H9 (cell line): ENCODE data around the gene HORMAD2. TPM values are rescaled to one million over a fixed set of nuclear protein-coding genes. Genes with fewer than 3 reads are reported as not detected.
"Not testable (repeated sequence)": the region's sequence is repeated elsewhere in the genome, so short reads cannot be mapped to it uniquely, and the experiment has no call there.

Experiments used
- DNase-seq: peaks from one replicate; pipeline ENCODE4 v3.0.0-alpha.2; 2017
- H2AFZ ChIP-seq: one replicate; pipeline ENCODE4 v1.6.1; 2013; ENCODE audit warnings: mild to moderate bottlenecking, low read length, control low read depth, moderate library complexity
- H2AK5ac ChIP-seq: 2 replicates; pipeline ENCODE4 v1.6.1; 2013; ENCODE audit warnings: low read length, control low read depth, mixed read lengths; ENCODE audit not compliant: insufficient read length
- H2BK120ac ChIP-seq: one replicate; pipeline ENCODE4 v1.6.1; 2013; ENCODE audit warnings: low read depth, mild to moderate bottlenecking, low read length, control low read depth, inconsistent platforms; ENCODE audit not compliant: poor library complexity, severe bottlenecking
- H2BK12ac ChIP-seq: 2 replicates; pipeline ENCODE4 v1.6.1; 2013; ENCODE audit warnings: low read length, control low read depth, mixed read lengths, low read depth; ENCODE audit not compliant: insufficient read length
- H2BK15ac ChIP-seq: 2 replicates; pipeline ENCODE4 v1.6.1; 2013; ENCODE audit warnings: low read depth, low read length, control low read depth
- H2BK20ac ChIP-seq: one replicate; pipeline ENCODE4 v1.6.1; 2013; ENCODE audit warnings: low read depth, mild to moderate bottlenecking, low read length, control low read depth, inconsistent platforms; ENCODE audit not compliant: poor library complexity, severe bottlenecking
- H2BK5ac ChIP-seq: 2 replicates; pipeline ENCODE4 v1.6.1; 2013; ENCODE audit warnings: low read length, control low read depth, mixed read lengths; ENCODE audit not compliant: insufficient read length
- H3K14ac ChIP-seq: 2 replicates; pipeline ENCODE4 v1.6.1; 2013; ENCODE audit warnings: low read length, control low read depth; ENCODE audit not compliant: insufficient read depth
- H3K18ac ChIP-seq: 2 replicates; pipeline ENCODE4 v1.6.1; 2013; ENCODE audit warnings: low read depth, mild to moderate bottlenecking, mixed read lengths, low read length, control low read depth; ENCODE audit not compliant: insufficient read length
- H3K23ac ChIP-seq: 2 replicates; pipeline ENCODE4 v1.6.1; 2013; ENCODE audit warnings: low read length, control low read depth, mixed read lengths, low read depth; ENCODE audit not compliant: insufficient read length
- H3K23me2 ChIP-seq: 2 replicates; pipeline ENCODE4 v1.6.1; 2013; ENCODE audit warnings: low read depth, mild to moderate bottlenecking, mixed read lengths, low read length, control low read depth; ENCODE audit not compliant: insufficient read length, poor library complexity, severe bottlenecking
- H3K27ac ChIP-seq: 2 replicates; pipeline ENCODE4 v1.5.1; 2013; ENCODE audit warnings: low read length, control low read depth, mixed read lengths, low read depth; ENCODE audit not compliant: insufficient read length
- H3K27me3 ChIP-seq: 2 replicates; pipeline ENCODE4 v1.6.1; 2013; ENCODE audit warnings: low read length, control low read depth, inconsistent platforms; ENCODE audit not compliant: insufficient read depth
- H3K4ac ChIP-seq: 2 replicates; pipeline ENCODE4 v1.6.1; 2013; ENCODE audit warnings: low read depth, mild to moderate bottlenecking, control low read depth, inconsistent platforms, low read length, moderate library complexity
- H3K4me1 ChIP-seq: 2 replicates; pipeline ENCODE4 v1.6.1; 2013; ENCODE audit warnings: low read length, control low read depth, inconsistent platforms; ENCODE audit not compliant: insufficient read depth
- H3K4me2 ChIP-seq: 2 replicates; pipeline ENCODE4 v1.6.1; 2013; ENCODE audit warnings: low read length, control low read depth, mixed read lengths; ENCODE audit not compliant: insufficient read length, insufficient read depth
- H3K56ac ChIP-seq: 2 replicates; pipeline ENCODE4 v1.6.1; 2013; ENCODE audit warnings: low read depth, mild to moderate bottlenecking, mixed read lengths, low read length, control low read depth; ENCODE audit not compliant: insufficient read length
- H3K79me1 ChIP-seq: 2 replicates; pipeline ENCODE4 v1.6.1; 2013; ENCODE audit warnings: low read depth, mild to moderate bottlenecking, moderate library complexity, low read length, control low read depth, inconsistent platforms; ENCODE audit not compliant: insufficient read depth, poor library complexity, severe bottlenecking
- H3K79me2 ChIP-seq: 2 replicates; pipeline ENCODE4 v1.6.1; 2013; ENCODE audit warnings: low read length, control low read depth, inconsistent platforms; ENCODE audit not compliant: insufficient read depth
- H3K9ac ChIP-seq: 2 replicates; pipeline ENCODE4 v1.6.1; 2013; ENCODE audit warnings: low read length, control low read depth, mixed read lengths; ENCODE audit not compliant: insufficient read length; ENCODE audit errors: extremely low read depth
- H3K9me3 ChIP-seq: one replicate; pipeline ENCODE4 v1.6.1; 2013; ENCODE audit warnings: low read depth, low read length, inconsistent platforms; ENCODE audit not compliant: control insufficient read depth
- H3T11ph ChIP-seq: one replicate; pipeline ENCODE4 v1.6.1; 2013; ENCODE audit warnings: mild to moderate bottlenecking, low read length, control low read depth, inconsistent platforms
- H4K20me1 ChIP-seq: one replicate; pipeline ENCODE4 v1.6.1; 2013; ENCODE audit not compliant: control insufficient read depth, insufficient read length, insufficient read depth
- H4K5ac ChIP-seq: 2 replicates; pipeline ENCODE4 v1.6.1; 2013; ENCODE audit warnings: low read depth, mild to moderate bottlenecking, mixed read lengths, low read length, control low read depth; ENCODE audit not compliant: insufficient read length
- H4K8ac ChIP-seq: replicated peaks from 2 replicates; pipeline ENCODE4 v1.6.1; 2013; ENCODE audit warnings: low read length, control low read depth, mixed read lengths, low read depth; ENCODE audit not compliant: insufficient read length
- H4K91ac ChIP-seq: 2 replicates; pipeline ENCODE4 v1.6.1; 2013; ENCODE audit warnings: low read depth, mild to moderate bottlenecking, moderate library complexity, mixed read lengths, low read length, control low read depth; ENCODE audit not compliant: insufficient read length
- H3K27ac Mint-ChIP-seq, 3 experiments: 2 replicates in 2 of 3; 3 replicates in 1 of 3; pipeline ENCODE4 v1.8.0; 2020 to 2021; ENCODE audit warnings: mixed read lengths in 3 of 3, mild to moderate bottlenecking in 1 of 3, moderate library complexity in 1 of 3
- H3K27me3 Mint-ChIP-seq: 2 replicates; pipeline ENCODE4 v1.8.0; 2021; ENCODE audit warnings: low read depth, mild to moderate bottlenecking, moderate library complexity, mixed read lengths
- H3K36me3 Mint-ChIP-seq, 3 experiments: 2 replicates in 2 of 3; 3 replicates in 1 of 3; pipeline ENCODE4 v1.8.0; 2020 to 2021; ENCODE audit warnings: low read depth in 3 of 3, mixed read lengths in 3 of 3; ENCODE audit not compliant: insufficient read depth in 1 of 3
- H3K4me1 Mint-ChIP-seq, 2 experiments: 2 replicates each; pipeline ENCODE4 v1.8.0; 2020; ENCODE audit warnings: mixed read lengths in 2 of 2
- H3K4me3 Mint-ChIP-seq, 2 experiments: 2 replicates in 1 of 2; 3 replicates in 1 of 2; pipeline ENCODE4 v1.8.0; 2020 to 2021; ENCODE audit warnings: mild to moderate bottlenecking in 2 of 2, mixed read lengths in 2 of 2, moderate library complexity in 1 of 2
- H3K9me3 Mint-ChIP-seq, 2 experiments: 2 replicates in 1 of 2; 3 replicates in 1 of 2; pipeline ENCODE4 v1.8.0; 2020; ENCODE audit warnings: mild to moderate bottlenecking in 2 of 2, mixed read lengths in 2 of 2, moderate library complexity in 1 of 2
- CTCF ChIP-seq: fragments of 200-600 bp; sonication (generic); conservative IDR thresholded peaks from 3 replicates; pipeline ENCODE4 v1.8.0; 2021; ENCODE audit warnings: antibody characterized with exemption, mild to moderate bottlenecking
- whole genome bisulfite sequencing: extraction: QIAGEN DNeasy Blood & Tissue Kit; methylation state at CpG from one replicate; pipeline ENCODE4 v1.1.7; 2013; ENCODE audit warnings: missing lambda C conversion rate, low lambda C conversion rate, mixed read lengths; ENCODE audit not compliant: insufficient read length; ENCODE audit errors: extremely low coverage; 5-methylcytosine and 5-hydroxymethylcytosine counted together
- total RNA-seq: library from RNA; stranded (reverse); gene quantifications from 2 replicates; pipeline ENCODE4 v1.2.1, GENCODE V29; 2021

Gene HORMAD2
- total RNA-seq, 1 experiment from 2014 or later = not detected

- H3K23me2 ChIP-seq = no peaks in the 10 kb centered on the region
- H3K27ac ChIP-seq = no peak overlapping the region
- no peak overlapping the region for H2BK120ac ChIP-seq
- H3K56ac ChIP-seq = no peak overlapping the region
- no peak overlapping the region for H3K4ac ChIP-seq
- Mint-ChIP-seq H3K9me3 (no peaks in the 10 kb centered on the region; a peak in 1 of 5 replicates), H3K27ac (no peak overlapping the region), H3K27me3 (peaks cover 6% of the 10 kb centered on the region), H3K4me3 (no peak overlapping the region), H3K4me1 (no peaks in the 10 kb centered on the region), H3K36me3 (no peaks in the 10 kb centered on the region)
- H3K9me3 ChIP-seq = no peaks in the 10 kb centered on the region
- H3K4me2 ChIP-seq = no peak overlapping the region
- no peak overlapping the region for H2BK15ac ChIP-seq
- H3K4me1 ChIP-seq = no peaks in the 10 kb centered on the region
- H2AFZ ChIP-seq = no peak overlapping the region
- no peaks in the 10 kb centered on the region for H3K27me3 ChIP-seq
- no peak overlapping the region for H3K9ac ChIP-seq
- H3K79me2 ChIP-seq = no peaks in the 10 kb centered on the region
- H3K14ac ChIP-seq = no peak overlapping the region
- no peak overlapping the region for H4K91ac ChIP-seq
- H3K79me1 ChIP-seq = no peaks in the 10 kb centered on the region
- H3K18ac ChIP-seq = no peak overlapping the region
- no peak overlapping the region for H3T11ph ChIP-seq
- TF ChIP-seq CTCF = no peak
- no peaks in the 10 kb centered on the region for H4K20me1 ChIP-seq
- WGBS = no CpG with 5 or more reads among the region's 2 CpGs
- H4K8ac ChIP-seq = no peak overlapping the region
- H2BK20ac ChIP-seq = no peak overlapping the region
- no peak overlapping the region for H3K23ac ChIP-seq
- H2AK5ac ChIP-seq = no peak overlapping the region
- H2BK5ac ChIP-seq = no peak overlapping the region
- H4K5ac ChIP-seq = no peak overlapping the region
- H2BK12ac ChIP-seq = no peak overlapping the region
- DNase-seq = no peak
Measured at GRCh38 chr22:30086496-30086895, 6.2 kb downstream of the HORMAD2 start.

GRCh38 chr22:30087037-30087436 is 6.8 kb downstream of the HORMAD2 start:
- H3K4me2 ChIP-seq, H3K27ac ChIP-seq, H3K23me2 ChIP-seq, H4K8ac ChIP-seq, H2BK12ac ChIP-seq, H3K56ac ChIP-seq, H3K9me3 Mint-ChIP-seq, H3K36me3 Mint-ChIP-seq, H4K5ac ChIP-seq, H3K27ac Mint-ChIP-seq, H3T11ph ChIP-seq, H3K14ac ChIP-seq, H2AK5ac ChIP-seq, H3K4me1 ChIP-seq, H3K4me3 Mint-ChIP-seq, H3K79me2 ChIP-seq, H3K4ac ChIP-seq, H3K4me1 Mint-ChIP-seq, H3K18ac ChIP-seq, H3K9ac ChIP-seq, H2AFZ ChIP-seq, H2BK120ac ChIP-seq, H3K27me3 ChIP-seq, H2BK15ac ChIP-seq, H4K91ac ChIP-seq, H3K9me3 ChIP-seq, H2BK20ac ChIP-seq, H3K27me3 Mint-ChIP-seq, H3K79me1 ChIP-seq, H2BK5ac ChIP-seq, H3K23ac ChIP-seq, DNase-seq, H4K20me1 ChIP-seq: not testable (repeated sequence)
- no CpG with 5 or more reads among the region's 5 CpGs for WGBS
